IPS-NIHi11 (cell line): Measurements from ENCODE around the gene CLPSL1.

ENCODE experiments used
- DNase-seq: peaks from one replicate; pipeline ENCODE4 v3.0.0; 2012; ENCODE audit warnings: mixed read lengths, low spot score

The CLPSL1 gene

GRCh38 chr6:35759426-35759825 is 21.4 kb upstream of the CLPSL1 start:
- DNase-seq = no peak

- DNase-seq = no peak
These were observed 15.1 kb upstream of the CLPSL1 start for GRCh38 chr6:35765739-35766138.

- no peak for DNase-seq
These were observed 11.6 kb upstream of the CLPSL1 start for GRCh38 chr6:35769211-35769610.

- DNase-seq = no peak
These were observed 9.5 kb upstream of the CLPSL1 start for GRCh38 chr6:35771343-35771627.

- DNase-seq = no peak
These were observed 6.6 kb upstream of the CLPSL1 start for GRCh38 chr6:35774116-35774794.

- no peak for DNase-seq
These were observed 5.8 kb upstream of the CLPSL1 start for GRCh38 chr6:35775031-35775430.

GRCh38 chr6:35776364-35777215 is 4.2 kb upstream of the CLPSL1 start, which contains the start of gene CLPSL2:
TSS of gene CLPSL2 (plus strand) at chr6:35776598. CDS start at chr6:35776619, 21 bp downstream.
- peak; percentile 87 for DNase-seq

GRCh38 chr6:35777356-35778102 is 3.3 kb upstream of the CLPSL1 start:
- DNase-seq = no peak

GRCh38 chr6:35778437-35778836 is 2.4 kb upstream of the CLPSL1 start:
- DNase-seq = no peak

- DNase-seq = no peak
These were observed 471 bp downstream of the CLPSL1 start for GRCh38 chr6:35781290-35781689.

GRCh38 chr6:35782424-35782823 is 1.6 kb downstream of the CLPSL1 start:
- no peak for DNase-seq

GRCh38 chr6:35784200-35784599 is 3.4 kb downstream of the CLPSL1 start:
- no peak for DNase-seq

GRCh38 chr6:35786272-35786671 is 5.5 kb downstream of the CLPSL1 start:
- no peak for DNase-seq

- peak; percentile 60 for DNase-seq
These were observed 6.0 kb downstream of the CLPSL1 start for GRCh38 chr6:35786810-35787209.

GRCh38 chr6:35787266-35788218 is 6.7 kb downstream of the CLPSL1 start:
- DNase-seq = no peak

GRCh38 chr6:35788423-35788982 is 7.7 kb downstream of the CLPSL1 start:
- no peak for DNase-seq

- no peak for DNase-seq
These were observed 9.9 kb downstream of the CLPSL1 start for GRCh38 chr6:35790683-35791082.

- DNase-seq = no peak
These were observed 14.0 kb downstream of the CLPSL1 start for GRCh38 chr6:35794536-35795452.

- no peak for DNase-seq
These were observed 14.7 kb downstream of the CLPSL1 start for GRCh38 chr6:35795453-35796071.

- DNase-seq = no peak
These were observed 15.4 kb downstream of the CLPSL1 start for GRCh38 chr6:35796236-35796635.
